Activated naive CD4-positive, alpha-beta T cell treated with anti-CD3 and anti-CD28 coated beads, Interleukin-2, amount 10 ng/mL, durations not matched to agents 7 days and 5 days (primary cell): Measurements from ENCODE around the gene AHCYL2.
"Not testable (repeated sequence)": the region's sequence is repeated elsewhere in the genome, so short reads cannot be mapped to it uniquely, and the experiment has no call there.

ENCODE experiments used
- CTCF ChIA-PET: fragments of 350-600 bp; sonication (Branson Sonifier 250); formaldehyde crosslinking; loops from one replicate; lab custom pipeline; 2021; ENCODE audit warnings: antibody characterized with exemption; lab: Charles Lee
- DNase-seq: peaks from one replicate; pipeline ENCODE4 v3.0.0-alpha.2; 2020
- H3K27ac Mint-ChIP-seq: one replicate; pipeline ENCODE4 v1.8.0; 2021; ENCODE audit warnings: mild to moderate bottlenecking, moderate library complexity, mixed read lengths
- H3K27me3 Mint-ChIP-seq: one replicate; pipeline ENCODE4 v1.8.0; 2021; ENCODE audit warnings: mild to moderate bottlenecking, mixed read lengths
- H3K36me3 Mint-ChIP-seq: one replicate; pipeline ENCODE4 v1.8.0; 2021; ENCODE audit warnings: mixed read lengths
- H3K4me1 Mint-ChIP-seq: one replicate; pipeline ENCODE4 v1.8.0; 2021; ENCODE audit warnings: mixed read lengths
- H3K4me3 Mint-ChIP-seq: one replicate; pipeline ENCODE4 v1.8.0; 2021; ENCODE audit warnings: mild to moderate bottlenecking, moderate library complexity, mixed read lengths
- H3K9me3 Mint-ChIP-seq: one replicate; pipeline ENCODE4 v1.8.0; 2021; ENCODE audit warnings: mixed read lengths

AHCYL2 gene

DNA sequence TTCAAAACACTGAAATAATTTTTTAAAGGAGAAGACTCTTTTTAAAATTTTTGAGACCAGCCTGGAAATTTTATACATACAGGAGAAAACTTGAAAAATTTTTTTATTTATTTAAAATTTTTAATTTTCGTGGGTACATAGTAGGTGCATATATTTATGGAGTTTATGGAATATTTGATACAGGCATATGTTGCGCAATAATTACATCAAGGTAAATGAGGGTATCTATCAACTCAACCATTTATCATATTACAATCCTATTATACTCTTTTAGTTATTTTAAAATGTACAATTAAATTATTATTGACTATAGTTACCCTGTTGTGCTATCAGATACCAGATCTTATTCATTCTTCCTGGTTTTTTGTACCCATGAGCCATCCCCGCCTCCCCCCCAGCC, 75.1 kb downstream of the AHCYL2 start:
- H3K36me3 Mint-ChIP-seq, result peaks cover 7% of the 10 kb centered on the region
- H3K4me3 Mint-ChIP-seq, result no peak overlapping the region
- peaks cover 10% of the 10 kb centered on the region for H3K9me3 Mint-ChIP-seq
- CTCF ChIA-PET, result no interaction called here
- no peaks in the 10 kb centered on the region for H3K4me1 Mint-ChIP-seq
- H3K27me3 Mint-ChIP-seq, result no peaks in the 10 kb centered on the region
- no peak for DNase-seq
- no peak overlapping the region for H3K27ac Mint-ChIP-seq

DNA sequence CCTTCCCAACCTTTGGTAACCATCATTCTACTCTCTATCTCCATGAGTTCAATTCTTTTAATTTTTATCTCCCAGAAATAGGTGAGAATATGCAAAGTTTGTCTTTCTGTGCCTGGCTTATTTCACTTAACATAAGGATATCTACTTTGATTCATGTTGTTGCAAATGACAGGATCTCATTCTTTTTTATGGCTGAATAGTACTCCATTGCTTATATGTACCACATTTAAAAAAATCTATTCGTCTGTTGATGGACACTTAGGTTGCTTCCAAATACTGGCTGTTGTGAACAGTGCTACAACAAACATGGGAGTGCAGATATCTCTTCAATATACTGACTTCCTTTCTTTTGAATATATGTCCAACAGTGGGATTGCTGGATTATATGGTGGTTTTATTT, 75.5 kb downstream of the AHCYL2 start:
- H3K36me3 Mint-ChIP-seq, H3K4me1 Mint-ChIP-seq, H3K27me3 Mint-ChIP-seq, H3K27ac Mint-ChIP-seq, DNase-seq, H3K9me3 Mint-ChIP-seq, H3K4me3 Mint-ChIP-seq: not testable (repeated sequence)
- CTCF ChIA-PET, result interaction anchor here (1.8 kb wide), 1 partner anchor 82 kb away, joined by 6 read pairs; no protein-coding TSS in a partner anchor

DNA sequence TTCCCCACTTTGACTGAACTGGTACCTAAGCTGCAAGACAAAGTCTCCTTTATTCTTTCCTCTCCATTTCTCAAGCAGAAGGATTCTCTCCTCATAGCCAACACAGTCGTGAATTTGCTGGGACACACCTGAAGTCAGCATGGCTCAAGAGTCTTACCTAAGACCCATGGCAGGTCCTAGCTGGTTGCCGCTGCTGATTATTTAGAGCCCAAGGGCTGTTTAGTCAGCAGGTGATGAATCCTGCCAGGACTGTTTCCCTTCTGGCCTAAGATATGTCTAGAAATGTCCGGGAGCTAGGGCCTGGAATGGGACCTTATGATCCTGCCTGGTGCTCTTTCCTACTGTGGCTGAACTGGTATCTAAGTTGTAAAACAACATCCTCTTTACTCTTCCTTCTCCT, 82.8 kb downstream of the AHCYL2 start:
- CTCF ChIA-PET, result interaction anchor here (1.3 kb wide), 1 partner anchor 24 kb away, joined by 3 read pairs; no protein-coding TSS in a partner anchor
- H3K27ac Mint-ChIP-seq, result no peak overlapping the region
- peaks cover 6% of the 10 kb centered on the region for H3K36me3 Mint-ChIP-seq
- DNase-seq, result no peak
- H3K9me3 Mint-ChIP-seq, result peaks cover 10% of the 10 kb centered on the region
- H3K4me3 Mint-ChIP-seq, result no peak overlapping the region
- no peaks in the 10 kb centered on the region for H3K27me3 Mint-ChIP-seq
- H3K4me1 Mint-ChIP-seq, result no peaks in the 10 kb centered on the region

DNA sequence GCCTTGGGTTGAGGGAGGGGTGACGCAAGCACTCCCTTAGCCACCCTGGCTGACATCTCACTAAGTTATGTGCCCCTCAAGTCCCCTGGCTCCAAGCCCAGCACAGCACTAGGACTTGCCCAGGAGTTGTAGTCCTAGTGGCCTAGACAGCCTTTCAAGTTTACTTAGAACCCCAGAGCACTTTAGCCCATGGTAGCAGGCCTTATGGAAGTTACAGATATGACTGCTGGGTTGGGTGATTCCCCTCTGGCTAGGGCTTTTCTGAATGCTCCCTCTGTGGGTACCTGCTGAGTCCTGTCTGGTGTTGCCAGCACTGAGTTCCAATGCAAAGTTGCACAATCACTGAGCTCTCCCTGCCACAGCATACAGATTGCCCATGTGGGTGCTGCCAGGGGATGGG, 83.2 kb downstream of the AHCYL2 start:
- CTCF ChIA-PET, result interaction anchor here (1.3 kb wide), 1 partner anchor 24 kb away, joined by 3 read pairs; no protein-coding TSS in a partner anchor
- Mint-ChIP-seq H3K27me3 (no peaks in the 10 kb centered on the region), H3K4me1 (no peaks in the 10 kb centered on the region), H3K36me3 (peaks cover 5% of the 10 kb centered on the region), H3K27ac (no peak overlapping the region), H3K9me3 (peaks cover 10% of the 10 kb centered on the region), H3K4me3 (no peak overlapping the region)
- DNase-seq, result no peak

DNA sequence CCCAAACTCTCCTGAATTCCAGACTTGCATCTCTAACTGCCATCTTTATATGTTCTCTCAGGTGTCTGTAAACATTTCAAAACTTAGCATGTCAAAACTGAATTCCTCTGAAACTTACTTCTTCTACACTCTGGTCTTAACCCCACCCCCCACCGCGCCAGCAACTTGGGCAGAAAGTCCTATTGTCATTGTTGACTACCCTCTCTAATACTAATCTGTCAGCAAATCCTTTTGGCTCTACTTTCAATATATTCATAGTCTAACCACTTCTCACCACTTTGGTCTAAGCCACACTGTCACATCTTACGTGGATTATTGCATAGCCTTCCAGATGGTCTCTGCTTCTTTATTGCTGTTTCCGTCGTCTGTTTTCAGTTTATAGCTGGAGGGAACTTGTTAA, 86.6 kb downstream of the AHCYL2 start:
- Mint-ChIP-seq H3K36me3 (no peaks in the 10 kb centered on the region), H3K27ac (no peak overlapping the region), H3K4me1 (no peaks in the 10 kb centered on the region), H3K27me3 (no peaks in the 10 kb centered on the region), H3K4me3 (no peak overlapping the region), H3K9me3 (no peaks in the 10 kb centered on the region)
- CTCF ChIA-PET, result no interaction called here
- no peak for DNase-seq

DNA sequence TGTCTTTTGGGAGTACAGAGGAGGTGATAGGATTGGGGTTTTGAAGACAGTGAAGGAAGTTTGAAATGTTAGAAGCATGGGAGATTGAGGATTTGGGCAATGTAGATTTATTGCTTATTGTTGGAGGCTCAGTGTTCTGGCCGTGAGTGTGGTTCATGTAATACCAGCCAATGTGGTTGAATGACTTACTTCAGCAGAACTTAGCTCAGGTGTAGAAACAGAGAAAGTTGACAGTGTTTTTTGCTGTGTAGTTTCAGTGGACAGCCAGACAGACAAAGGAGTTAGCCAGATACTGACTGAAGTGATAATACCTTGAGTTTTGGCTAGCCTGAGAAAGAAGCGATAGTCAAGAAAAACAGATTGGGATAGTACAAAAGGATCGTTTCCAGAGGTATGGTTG, 88.5 kb downstream of the AHCYL2 start:
- H3K4me1 Mint-ChIP-seq, result no peaks in the 10 kb centered on the region
- CTCF ChIA-PET, result interaction anchor here (1.2 to 1.3 kb wide), 2 partner anchors 15 to 20 kb away, joined by 3 to 4 read pairs; no protein-coding TSS in a partner anchor
- no peak for DNase-seq
- no peaks in the 10 kb centered on the region for H3K36me3 Mint-ChIP-seq
- H3K27ac Mint-ChIP-seq, result no peak overlapping the region
- H3K27me3 Mint-ChIP-seq, result no peaks in the 10 kb centered on the region
- no peak overlapping the region for H3K4me3 Mint-ChIP-seq
- no peaks in the 10 kb centered on the region for H3K9me3 Mint-ChIP-seq

DNA sequence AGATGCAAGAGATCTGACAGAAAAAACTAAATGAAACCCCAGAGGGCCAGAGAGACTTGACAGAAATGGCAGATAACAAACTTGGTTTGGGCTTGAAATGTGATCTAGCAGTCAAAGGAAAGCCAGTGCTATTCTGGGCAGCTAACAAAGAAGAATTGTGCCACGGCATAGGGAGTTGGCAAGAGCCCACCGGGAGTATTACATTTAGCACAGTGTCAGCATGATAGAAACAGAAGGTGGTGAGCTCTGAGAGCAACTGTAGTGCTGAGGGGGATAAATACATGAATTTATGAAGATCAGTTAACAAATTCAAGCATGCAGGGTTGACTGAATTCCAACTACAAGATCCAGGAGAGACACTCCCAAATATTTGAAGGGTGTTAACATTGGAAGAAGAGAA, 91.1 kb downstream of the AHCYL2 start:
- CTCF ChIA-PET, result no interaction called here
- no peaks in the 10 kb centered on the region for H3K9me3 Mint-ChIP-seq

DNA sequence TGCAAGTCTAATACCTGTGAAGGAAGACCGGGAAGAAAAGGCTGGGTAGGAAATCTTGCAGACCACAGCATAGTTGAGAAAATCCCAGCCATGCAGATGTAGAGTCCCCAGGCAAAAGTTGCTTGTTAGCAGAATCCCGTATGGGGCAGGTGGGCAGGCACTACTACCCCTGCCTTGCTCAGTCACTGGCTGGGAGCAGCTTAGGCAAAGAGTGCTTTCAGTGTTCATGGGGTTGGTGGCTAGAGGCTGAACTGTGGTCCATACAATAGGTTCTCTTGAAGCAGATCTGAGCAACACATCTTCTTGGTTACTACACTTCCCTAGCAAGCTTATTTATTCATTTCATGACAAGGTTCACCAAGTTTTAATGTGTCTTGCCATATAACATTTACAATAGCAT, 92.6 kb downstream of the AHCYL2 start:
- Mint-ChIP-seq H3K27me3 (no peaks in the 10 kb centered on the region), H3K4me3 (no peak overlapping the region), H3K4me1 (no peaks in the 10 kb centered on the region), H3K36me3 (no peaks in the 10 kb centered on the region), H3K9me3 (no peaks in the 10 kb centered on the region), H3K27ac (no peak overlapping the region)
- DNase-seq, result no peak
- CTCF ChIA-PET, result interaction anchor here (0.9 to 1.1 kb wide), 2 partner anchors 20 to 99 kb away, joined by 3 read pairs; no protein-coding TSS in a partner anchor

More for the DNA sequence above, 91.1 kb downstream of the AHCYL2 start:
- Mint-ChIP-seq H3K4me1 (no peaks in the 10 kb centered on the region), H3K4me3 (no peak overlapping the region), H3K36me3 (no peaks in the 10 kb centered on the region), H3K27me3 (no peaks in the 10 kb centered on the region), H3K27ac (no peak overlapping the region)
- no peak for DNase-seq

DNA sequence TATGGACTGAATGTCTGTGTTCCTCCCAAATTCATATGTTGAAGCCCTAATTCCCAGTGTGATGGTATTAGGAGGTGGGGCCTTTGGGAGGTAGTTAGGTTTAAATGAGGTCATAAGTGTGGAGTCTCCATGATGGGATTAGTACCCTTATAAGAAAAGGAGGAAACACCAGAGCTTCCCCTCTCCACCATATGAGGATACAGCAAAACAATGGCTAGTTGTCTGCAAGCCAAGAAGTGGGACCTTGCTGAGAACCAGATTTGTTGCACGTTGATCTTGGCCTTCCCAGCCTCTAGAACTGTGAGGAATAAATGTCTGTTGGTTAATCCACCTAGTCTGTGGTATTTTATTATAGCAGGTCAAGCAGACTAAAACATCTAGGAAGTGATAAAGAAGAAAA, 102.2 kb downstream of the AHCYL2 start:
- no peak overlapping the region for H3K27ac Mint-ChIP-seq
- no peaks in the 10 kb centered on the region for H3K27me3 Mint-ChIP-seq
- CTCF ChIA-PET, result interaction anchor here (0.6 kb wide), 1 partner anchor 202 kb away, joined by 3 read pairs; no protein-coding TSS in a partner anchor
- H3K36me3 Mint-ChIP-seq, result peaks cover 7% of the 10 kb centered on the region
- no peak for DNase-seq
- no peak overlapping the region for H3K4me3 Mint-ChIP-seq
- peaks cover 8% of the 10 kb centered on the region for H3K9me3 Mint-ChIP-seq
- no peaks in the 10 kb centered on the region for H3K4me1 Mint-ChIP-seq

DNA sequence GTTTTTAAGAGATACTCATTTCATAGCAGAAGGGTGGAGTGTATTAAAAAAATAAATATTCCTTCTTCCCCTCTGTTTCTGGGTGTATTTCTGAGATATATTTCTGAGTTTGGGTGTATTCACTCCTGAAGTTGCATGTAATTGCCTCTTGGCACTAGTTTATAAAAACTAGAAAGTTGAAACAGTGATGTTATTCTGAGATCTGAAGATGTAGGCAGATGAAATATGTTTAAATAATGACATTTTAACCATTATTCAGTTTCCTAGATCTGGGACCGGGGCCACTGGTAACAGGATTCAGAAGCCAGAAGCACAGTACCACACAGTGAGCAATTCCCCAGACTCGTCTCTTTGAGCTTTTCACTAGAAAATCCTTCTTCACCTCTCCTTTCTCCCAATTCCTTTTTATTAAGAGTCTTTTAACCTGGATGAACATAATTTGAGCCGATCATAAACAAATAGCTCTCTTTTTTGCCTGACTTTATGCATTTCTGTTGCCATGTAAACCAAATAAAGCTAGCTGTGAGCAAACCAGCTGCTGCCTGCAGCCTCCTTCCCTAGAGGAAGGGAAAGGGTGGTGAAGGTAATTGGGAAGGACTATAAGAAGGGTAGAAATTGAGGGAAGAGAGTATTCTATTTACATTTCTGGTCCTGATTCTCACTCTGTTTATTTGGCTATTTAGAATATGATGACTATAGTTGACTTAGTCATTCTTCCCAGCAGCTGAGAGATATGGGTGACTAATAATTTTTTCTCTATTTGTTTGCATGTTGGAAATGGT, 107.6 kb downstream of the AHCYL2 start:
- no peaks in the 10 kb centered on the region for H3K9me3 Mint-ChIP-seq
- no peak overlapping the region for H3K4me3 Mint-ChIP-seq
- no peak overlapping the region for H3K27ac Mint-ChIP-seq
- no peak for DNase-seq
- no peaks in the 10 kb centered on the region for H3K4me1 Mint-ChIP-seq
- CTCF ChIA-PET, result interaction anchor here (1.1 to 2.5 kb wide), 3 partner anchors 11 to 114 kb away, joined by 3 to 9 read pairs (median 4); no protein-coding TSS in a partner anchor
- H3K36me3 Mint-ChIP-seq, result no peaks in the 10 kb centered on the region
- no peaks in the 10 kb centered on the region for H3K27me3 Mint-ChIP-seq

DNA sequence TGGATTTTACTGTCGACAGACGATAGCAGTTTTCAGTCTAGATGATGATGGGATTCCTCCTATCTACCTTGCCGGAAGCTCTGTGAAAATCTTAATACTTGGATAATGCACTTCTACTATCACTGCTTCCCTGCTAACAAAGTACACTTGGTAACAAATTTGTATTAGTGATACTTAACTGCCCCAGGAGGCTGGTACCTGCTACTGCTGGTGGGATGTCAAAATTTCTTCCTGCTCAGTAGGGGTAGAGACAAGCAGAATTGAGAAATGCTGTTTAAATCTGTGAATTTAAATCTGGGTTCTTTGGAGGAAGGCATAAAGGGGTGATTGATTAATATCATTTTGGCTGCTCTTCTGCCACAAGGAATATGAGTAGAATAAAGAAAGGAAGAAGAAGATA, 109.6 kb downstream of the AHCYL2 start:
- CTCF ChIA-PET, result interaction anchor here (0.6 to 2.5 kb wide), 4 partner anchors 9 to 102 kb away, joined by 3 to 9 read pairs (median 4); no protein-coding TSS in a partner anchor
- no peaks in the 10 kb centered on the region for H3K9me3 Mint-ChIP-seq
- H3K27ac Mint-ChIP-seq, result no peak overlapping the region
- no peak for DNase-seq
- H3K36me3 Mint-ChIP-seq, result no peaks in the 10 kb centered on the region
- no peaks in the 10 kb centered on the region for H3K27me3 Mint-ChIP-seq
- H3K4me1 Mint-ChIP-seq, result no peaks in the 10 kb centered on the region
- H3K4me3 Mint-ChIP-seq, result no peak overlapping the region

DNA sequence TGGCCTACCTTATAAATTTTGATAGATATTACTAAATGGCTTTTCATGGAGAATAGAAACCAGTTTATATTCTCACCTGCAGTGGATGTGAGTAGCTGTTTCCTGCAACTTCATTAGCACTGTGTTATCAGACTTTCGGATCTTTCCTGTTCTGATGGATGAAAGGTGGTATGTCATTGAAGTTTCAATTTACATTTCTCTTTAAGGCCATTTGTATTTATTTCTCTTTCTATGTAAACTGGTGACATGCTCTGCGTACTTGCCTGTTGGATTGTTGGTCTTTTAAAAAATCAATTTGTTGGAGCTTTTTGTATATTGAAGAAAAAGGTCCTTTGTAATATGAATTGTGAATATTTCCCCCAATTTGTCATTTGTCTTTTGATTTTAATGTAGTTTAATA, 113.6 kb downstream of the AHCYL2 start:
- Mint-ChIP-seq H3K4me3 (no peak overlapping the region), H3K4me1 (peaks cover 16% of the 10 kb centered on the region), H3K27me3 (no peaks in the 10 kb centered on the region), H3K9me3 (no peaks in the 10 kb centered on the region), H3K27ac (no peak overlapping the region), H3K36me3 (no peaks in the 10 kb centered on the region)
- CTCF ChIA-PET, result interaction anchor here (4.4 kb wide), 1 partner anchor 29 kb away, joined by 18 read pairs; no protein-coding TSS in a partner anchor
- no peak for DNase-seq

DNA sequence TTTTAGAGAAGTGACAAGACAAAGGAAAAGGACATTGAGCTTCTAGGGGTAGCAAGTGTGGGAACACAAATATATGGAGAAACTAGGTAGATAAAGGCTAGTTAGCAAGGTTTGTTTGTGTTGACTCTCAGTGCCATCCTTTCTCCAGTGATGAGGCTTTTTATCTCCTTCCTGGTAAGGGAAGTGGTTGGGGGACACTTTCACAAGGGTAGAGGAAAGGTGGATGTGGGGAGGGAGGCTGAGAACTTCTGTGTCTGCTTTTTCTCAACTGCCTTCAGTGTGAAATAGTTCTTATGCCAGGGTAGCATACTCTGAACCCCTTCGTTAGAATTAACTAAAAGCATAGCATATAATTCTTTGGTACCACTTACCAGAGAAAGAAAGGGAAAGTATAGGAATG, 116.4 kb downstream of the AHCYL2 start:
- Mint-ChIP-seq H3K4me3 (no peak overlapping the region), H3K9me3 (no peaks in the 10 kb centered on the region), H3K27me3 (no peaks in the 10 kb centered on the region), H3K27ac (no peak overlapping the region), H3K36me3 (no peaks in the 10 kb centered on the region), H3K4me1 (peaks cover 42% of the 10 kb centered on the region)
- CTCF ChIA-PET, result interaction anchor here (0.7 to 5.6 kb wide), 8 partner anchors 9 to 133 kb away, joined by 3 to 54 read pairs (median 6); no protein-coding TSS in a partner anchor
- DNase-seq, result peak; percentile 21

DNA sequence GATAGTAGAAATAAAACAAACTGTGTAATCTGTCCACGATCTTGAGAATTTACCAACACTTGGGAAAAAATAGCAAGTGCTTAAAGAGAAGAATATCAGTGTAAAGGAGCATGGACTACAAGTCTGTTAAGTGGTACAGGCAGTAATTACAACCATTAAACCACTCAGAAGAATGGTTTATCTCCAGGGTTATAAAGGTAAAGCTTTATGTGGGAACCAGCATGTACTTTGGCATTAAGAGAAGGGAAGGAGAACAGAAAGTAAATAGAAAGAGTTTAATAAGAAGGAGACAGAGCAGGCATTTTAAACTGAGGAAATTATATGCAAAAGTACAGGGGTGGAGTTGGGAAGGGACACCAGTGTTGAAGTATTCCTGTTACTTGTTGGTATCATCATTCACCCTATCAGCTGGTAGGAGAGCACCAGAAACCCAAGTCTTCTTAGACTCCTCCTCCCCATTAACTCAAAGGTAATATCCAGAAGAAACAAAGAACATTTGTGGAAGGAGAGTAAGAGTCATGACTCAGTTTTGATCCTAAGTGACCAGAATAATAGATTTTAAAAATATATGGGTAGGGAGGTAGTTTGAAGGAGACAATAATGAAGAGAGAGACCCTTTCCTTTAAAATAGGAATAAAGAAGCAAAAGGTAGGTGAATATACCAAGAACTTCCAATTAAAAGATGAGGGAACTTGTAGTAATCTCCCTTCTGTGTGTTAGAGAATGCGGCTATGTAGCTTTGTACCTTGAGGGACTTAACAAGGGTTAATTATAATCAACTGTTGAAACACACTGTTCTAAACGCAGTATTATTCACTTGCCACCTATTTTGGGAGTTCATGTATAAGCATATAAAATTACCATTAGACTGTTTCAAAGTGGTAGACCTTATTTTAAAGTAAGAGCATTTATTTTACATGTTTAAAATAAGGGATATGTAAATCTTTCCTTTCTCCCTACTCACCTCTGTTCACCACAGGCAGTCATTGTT, 117.3 kb downstream of the AHCYL2 start:
- DNase-seq, result no peak
- Mint-ChIP-seq H3K4me1 (peaks cover 42% of the 10 kb centered on the region), H3K4me3 (no peak overlapping the region), H3K9me3 (no peaks in the 10 kb centered on the region), H3K27ac (no peak overlapping the region), H3K27me3 (no peaks in the 10 kb centered on the region), H3K36me3 (no peaks in the 10 kb centered on the region)
- CTCF ChIA-PET, result interaction anchor here (0.5 to 5.6 kb wide), 23 partner anchors 9 to 488 kb away, joined by 3 to 80 read pairs (median 4); no protein-coding TSS in a partner anchor
